Liver (tissue), 9 donors: Measurements from ENCODE around the gene RRP12. TPM values are rescaled to one million over a fixed set of nuclear protein-coding genes. Genes with fewer than 3 reads are reported as not detected.

Experiments
- DNase-seq: peaks from one replicate; pipeline ENCODE4 v3.0.0-alpha.2; 2017; ENCODE audit warnings: low spot score
- H3K27ac ChIP-seq, 2 donors: one replicate each; pipeline ENCODE4 v1.7.0; 2013; ENCODE audit warnings: inconsistent platforms in 2 of 2, low read length in 2 of 2, control low read depth in 1 of 2, low read depth in 1 of 2, mild to moderate bottlenecking in 1 of 2
- H3K27me3 ChIP-seq, 4 donors: one replicate each; pipeline versions ENCODE4 v1.6.1 to v1.7.0; 2013; ENCODE audit warnings: low read length in 3 of 4, inconsistent platforms in 1 of 4, mild to moderate bottlenecking in 1 of 4, moderate library complexity in 1 of 4; ENCODE audit not compliant: control insufficient read depth in 4 of 4, insufficient read depth in 4 of 4
- H3K36me3 ChIP-seq, 4 donors: one replicate each; pipeline versions ENCODE4 v1.6.1 to v1.7.0; 2013; ENCODE audit warnings: low read length in 3 of 4, mild to moderate bottlenecking in 3 of 4, low read depth in 1 of 4, moderate library complexity in 1 of 4; ENCODE audit not compliant: control insufficient read depth in 4 of 4, insufficient read depth in 3 of 4
- H3K4me1 ChIP-seq, 4 donors: one replicate each; pipeline versions ENCODE4 v1.6.1 to v1.7.0; 2013; ENCODE audit warnings: low read length in 3 of 4, mild to moderate bottlenecking in 3 of 4, moderate library complexity in 1 of 4; ENCODE audit not compliant: control insufficient read depth in 4 of 4, insufficient read depth in 4 of 4
- H3K4me3 ChIP-seq, 3 donors: one replicate each; pipeline versions ENCODE4 v1.6.1 to v1.7.0; 2013; ENCODE audit warnings: low read length in 3 of 3, control low read depth in 1 of 3, low read depth in 1 of 3, mild to moderate bottlenecking in 1 of 3
- H3K9ac ChIP-seq, 2 donors: one replicate each; pipeline ENCODE4 v1.7.0; 2013; ENCODE audit warnings: low read length in 2 of 2, mild to moderate bottlenecking in 2 of 2, moderate library complexity in 2 of 2, control low read depth in 1 of 2, low read depth in 1 of 2
- H3K9me3 ChIP-seq, 4 donors: one replicate each; pipeline versions ENCODE4 v1.6.1 to v1.7.0; 2013; ENCODE audit warnings: low read length in 3 of 4; ENCODE audit not compliant: control insufficient read depth in 4 of 4
- ATF3 ChIP-seq: IDR thresholded peaks from 2 replicates; pipeline ENCODE4 v1.6.1; 2016; ENCODE audit warnings: antibody characterized with exemption
- CTCF ChIP-seq: fragments of 150-350 bp; IDR thresholded peaks from 2 replicates; pipeline ENCODE4 v1.5.1; 2017; ENCODE audit warnings: improper control_type of control experiment, low read depth, low read length; ENCODE audit not compliant: missing input control
- EGR1 ChIP-seq, 2 donors: IDR thresholded peaks; 2 replicates each; pipeline ENCODE4 v1.6.1; 2016 to 2018; ENCODE audit warnings: antibody characterized with exemption in 2 of 2, low read depth in 2 of 2
- FOXA1 ChIP-seq: IDR thresholded peaks from 2 replicates; pipeline ENCODE4 v1.6.1; 2016; ENCODE audit warnings: antibody characterized with exemption
- FOXA2 ChIP-seq: IDR thresholded peaks from 2 replicates; pipeline ENCODE4 v1.6.1; 2016; ENCODE audit warnings: antibody characterized with exemption
- GABPA ChIP-seq, 2 donors: IDR thresholded peaks in 1 of 2; conservative IDR thresholded peaks in 1 of 2; 2 replicates each; pipeline ENCODE4 v1.6.1; 2016; ENCODE audit warnings: antibody characterized with exemption in 2 of 2, mild to moderate bottlenecking in 1 of 2, moderate library complexity in 1 of 2
- HNF4A ChIP-seq, 2 donors: conservative IDR thresholded peaks; 2 replicates each; pipeline ENCODE4 v1.6.1; 2016; ENCODE audit warnings: antibody characterized with exemption in 2 of 2, mild to moderate bottlenecking in 2 of 2
- HNF4G ChIP-seq: IDR thresholded peaks from 2 replicates; pipeline ENCODE4 v1.6.1; 2016; ENCODE audit warnings: antibody characterized with exemption
- JUND ChIP-seq, 2 donors: IDR thresholded peaks; 2 replicates each; pipeline ENCODE4 v1.6.1; 2016; ENCODE audit warnings: antibody characterized with exemption in 2 of 2
- MAX ChIP-seq: IDR thresholded peaks from 2 replicates; pipeline ENCODE4 v1.6.1; 2016; ENCODE audit warnings: antibody characterized with exemption
- NR2F2 ChIP-seq: IDR thresholded peaks from 2 replicates; pipeline ENCODE4 v1.6.1; 2016; ENCODE audit warnings: antibody characterized with exemption
- RAD21 ChIP-seq, 2 donors: IDR thresholded peaks; 2 replicates each; pipeline ENCODE4 v1.6.1; 2016; ENCODE audit warnings: antibody characterized with exemption in 2 of 2, mild to moderate bottlenecking in 2 of 2
- REST ChIP-seq: IDR thresholded peaks from 2 replicates; pipeline ENCODE4 v1.6.1; 2016; ENCODE audit warnings: antibody characterized with exemption, mild to moderate bottlenecking
- RXRA ChIP-seq, 2 donors: IDR thresholded peaks; 2 replicates each; pipeline ENCODE4 v1.6.1; 2017 to 2018; ENCODE audit warnings: antibody characterized with exemption in 2 of 2, mild to moderate bottlenecking in 1 of 2
- SP1 ChIP-seq: IDR thresholded peaks from 2 replicates; pipeline ENCODE4 v1.6.1; 2018; ENCODE audit warnings: antibody characterized with exemption, mild to moderate bottlenecking
- TAF1 ChIP-seq: conservative IDR thresholded peaks from 2 replicates; pipeline ENCODE4 v1.6.1; 2016; ENCODE audit warnings: antibody characterized with exemption, mild to moderate bottlenecking
- YY1 ChIP-seq: IDR thresholded peaks from 2 replicates; pipeline ENCODE4 v1.6.1; 2016; ENCODE audit warnings: antibody characterized with exemption, mild to moderate bottlenecking
- ZBTB33 ChIP-seq: IDR thresholded peaks from 2 replicates; pipeline ENCODE4 v1.6.1; 2016; ENCODE audit warnings: antibody characterized with exemption
- WGBS: extraction: QIAGEN DNeasy Blood & Tissue Kit; methylation state at CpG from one replicate; pipeline ENCODE4 v1.1.7; 2013; 5-methylcytosine and 5-hydroxymethylcytosine counted together
- polyA plus RNA-seq, 2 donors: library from polyadenylated mRNA; stranded (reverse) in 1 of 2; unstranded in 1 of 2; fragments of 200-250 nt in 1 of 2; fragments of >200 nt in 1 of 2; fragmentation: Nextera tagmentation in 1 of 2; extraction: Ambion mirVana in 1 of 2; gene quantifications; one replicate each; pipeline versions ENCODE4 v1.2.1 to v1.2.3, GENCODE V29; 2013 to 2015
- total RNA-seq, 2 donors: library from RNA; depleted of rRNA; stranded (reverse); fragments of >200 nt; gene quantifications; one replicate each; pipeline ENCODE4 v1.2.3, GENCODE V29; 2014
- donor health status: healthy.
- donor health status: healthy.
- donor health status: healthy.
- donor health status: healthy.
- donor health status: healthy.

The RRP12 gene
- total and polyA plus RNA-seq, 4 donors = 5.7 to 9.6 (median 6.9) TPM

- peak overlapping the region; percentile 71 to 75 for H3K27ac ChIP-seq
- peak; percentile 46 for DNase-seq
- peak overlapping the region; percentile 62 to 86 (median 74) for H3K4me3 ChIP-seq
- peaks cover 6 to 9% (median 7%) of the 10 kb centered on the region in 4 donors for H3K36me3 ChIP-seq
- no peaks in the 10 kb centered on the region for H3K9me3 ChIP-seq
- H3K4me1 ChIP-seq = peaks cover 6 to 11% (median 7%) of the 10 kb centered on the region in 4 donors
- no peaks in the 10 kb centered on the region for H3K27me3 ChIP-seq
- WGBS = 37% methylated on average over 21 of the region's 21 CpGs
- TF ChIP-seq ZBTB33 (no peak), RXRA (IDR thresholded peaks at IDR 0.05) (no peak), RAD21 (IDR thresholded peaks at IDR 0.05) (no peak), HNF4G (no peak), ATF3 (no peak), FOXA2 (no peak), HNF4A (conservative IDR thresholded peaks at IDR 0.05) (no peak), MAX (no peak)
- H3K9ac ChIP-seq = peak overlapping the region; percentile 59 to 83
Observed at GRCh38 chr10:97399843-97400545, 1.1 kb downstream of the RRP12 start.

GRCh38 chr10:97396056-97396455, 5.1 kb downstream of the RRP12 start:
- Histone ChIP-seq H3K36me3 (peaks cover 6 to 26% (median 10%) of the 10 kb centered on the region in 4 donors), H3K9me3 (no peaks in the 10 kb centered on the region), H3K27me3 (no peaks in the 10 kb centered on the region), H3K4me1 (peaks cover 4 to 11% (median 7%) of the 10 kb centered on the region in 4 donors), H3K4me3 (no peak overlapping the region), H3K27ac (no peak overlapping the region), H3K9ac (no peak overlapping the region)
- 93% methylated on average over 4 of the region's 4 CpGs for WGBS
- TF ChIP-seq NR2F2 = no peak
- TF ChIP-seq FOXA2 = no peak
- no peak for TF ChIP-seq RAD21 (IDR thresholded peaks at IDR 0.05)
- TF ChIP-seq ATF3 = no peak
- no peak for TF ChIP-seq HNF4A (conservative IDR thresholded peaks at IDR 0.05)
- TF ChIP-seq RXRA (IDR thresholded peaks at IDR 0.05) = no peak
- TF ChIP-seq ZBTB33 = no peak
- TF ChIP-seq CTCF = no peak
- no peak for TF ChIP-seq TAF1
- TF ChIP-seq MAX = no peak
- no peak for TF ChIP-seq HNF4G
- no peak for TF ChIP-seq SP1
- no peak for TF ChIP-seq REST
- no peak for TF ChIP-seq GABPA (IDR thresholded peaks at IDR 0.05 in 1 of 2, conservative IDR thresholded peaks at IDR 0.05 in 1 of 2)
- TF ChIP-seq JUND (IDR thresholded peaks at IDR 0.05) = no peak
- TF ChIP-seq FOXA1 = no peak
- TF ChIP-seq EGR1 (IDR thresholded peaks at IDR 0.05; ENCODE audit: low read depth in 2 of 2) = no peak
- TF ChIP-seq YY1 = no peak
- no peak for DNase-seq
